Measurements from ENCODE around the gene EHF. TPM values are rescaled to one million over a fixed set of nuclear protein-coding genes. Genes with fewer than 3 reads are reported as not detected.

The EHF gene
- total and polyA plus RNA-seq, 2 of the 8 experiments (the other 6 are each of a cell fraction or from before 2014, with no cell fraction given): not detected

GRCh38 chr11:34604145-34604544 is 16.7 kb upstream of the EHF start (continued):
- TF ChIP-seq SIRT6 (IDR thresholded peaks at IDR 0.05; ENCODE audit: low read length): no peak

GRCh38 chr11:34604911-34605310 is 16.0 kb upstream of the EHF start:
- no peak overlapping the region for H3K4me2 ChIP-seq (ENCODE audit: insufficient read depth in 1 of 2, low read depth in 2 of 2, low read length in 2 of 2)
- H3K4me1 ChIP-seq (replicated peaks in 1 of 4; ENCODE audit: control insufficient read depth in 3 of 4, insufficient read depth in 4 of 4, low read length in 3 of 4): no peaks in the 10 kb centered on the region
- H2BK5ac ChIP-seq (ENCODE audit: low read depth, low read length): no peak overlapping the region
- H3K27me3 ChIP-seq (replicated peaks in 1 of 4; ENCODE audit: control insufficient read depth in 3 of 4, extremely low read depth in 1 of 4, insufficient read depth in 3 of 4, low read length in 3 of 4): no peaks in the 10 kb centered on the region
- no peak overlapping the region for H3K4ac ChIP-seq (replicated peaks; ENCODE audit: insufficient read length, low read depth, low read length)
- no peak overlapping the region for H3K14ac ChIP-seq (ENCODE audit: insufficient read length)
- no peak overlapping the region for H2BK120ac ChIP-seq (replicated peaks; ENCODE audit: low read depth, low read length)
- no peak overlapping the region for H3K18ac ChIP-seq (ENCODE audit: extremely low read depth, low read length)
- no peak overlapping the region for H3K56ac ChIP-seq (replicated peaks; ENCODE audit: insufficient read length, low read depth, low read length)
- no peaks in the 10 kb centered on the region for H3K36me3 ChIP-seq (ENCODE audit: control insufficient read depth in 2 of 4, insufficient read depth in 4 of 4, low read length in 3 of 4)
- H2BK15ac ChIP-seq (ENCODE audit: low read length): no peak overlapping the region
- FAIRE-seq: no peak
- ChIA-PET POLR2A (ENCODE audit: partially characterized antibody) (no interaction called here), CTCF (ENCODE audit: partially characterized antibody) (interaction anchor here (2.4 kb wide), 1 partner anchor 187 kb away, joined by 5 read pairs; no protein-coding TSS in a partner anchor)
- no peaks in the 10 kb centered on the region for H3K79me1 ChIP-seq (ENCODE audit: low read depth, low read length)
- no peak overlapping the region for H2BK20ac ChIP-seq (ENCODE audit: low read length)
- no peak for TF ChIP-seq ZNF274 (IDR thresholded peaks at IDR 0.05; ENCODE audit: borderline replicate concordance, extremely low read depth, low read length)
- TF ChIP-seq TEAD4 (IDR thresholded peaks at IDR 0.05; ENCODE audit: low read depth, low read length): no peak
- TF ChIP-seq GABPA (IDR thresholded peaks at IDR 0.05; ENCODE audit: borderline replicate concordance, insufficient read depth, low read length): no peak
- no peak for TF ChIP-seq HDAC6 (IDR thresholded peaks at IDR 0.05; ENCODE audit: low read depth, low read length)
- no peak for TF ChIP-seq KDM1A (IDR thresholded peaks at IDR 0.05; ENCODE audit: borderline replicate concordance, low read length)
- no peak for TF ChIP-seq SP4 (IDR thresholded peaks at IDR 0.05; ENCODE audit: low read length)
- no peak overlapping the region for H4K8ac ChIP-seq (ENCODE audit: extremely low read depth, insufficient read depth, low read length)
- DNase-seq (ENCODE audit: low read depth in 1 of 2, low spot score in 2 of 2): no peak
- no peak overlapping the region for H3K9ac ChIP-seq (replicated peaks in 1 of 4; ENCODE audit: extremely low read depth in 1 of 4, low read depth in 3 of 4, low read length in 3 of 4)
- no peaks in the 10 kb centered on the region for H3K79me2 ChIP-seq (ENCODE audit: control insufficient read depth in 1 of 2, insufficient read depth in 2 of 2, low read length in 2 of 2)
- no peak overlapping the region for H4K5ac ChIP-seq (ENCODE audit: insufficient read length, low read depth, low read length)
- H3K4me3 ChIP-seq (ENCODE audit: extremely low read depth in 1 of 4, insufficient read depth in 2 of 4, low read depth in 3 of 4, low read length in 4 of 4): no peak overlapping the region
- H2AFZ ChIP-seq (ENCODE audit: low read length): no peak overlapping the region
- H3K27ac ChIP-seq (ENCODE audit: low read depth, low read length): no peak overlapping the region
- H2BK12ac ChIP-seq (ENCODE audit: low read depth, low read length): no peak overlapping the region
- WGBS, 2 experiments (ENCODE audit: extremely low coverage in 1 of 2, insufficient coverage in 1 of 2, insufficient read length in 1 of 2, insufficient replicate concordance in 2 of 2, low coverage in 1 of 2, low lambda C conversion rate in 2 of 2, missing lambda C conversion rate in 1 of 2): 79% methylated on average over 8 of the region's 8 CpGs; no CpG with 5 or more reads in 1 of the 2 experiments
- no peaks in the 10 kb centered on the region for H3K9me3 ChIP-seq (ENCODE audit: insufficient read depth in 2 of 2, low read depth in 1 of 2, low read length in 1 of 2)
- no peaks in the 10 kb centered on the region for H3K23me2 ChIP-seq (ENCODE audit: low read depth, low read length)
- no peak overlapping the region for H3K23ac ChIP-seq (ENCODE audit: insufficient read length)
- H4K91ac ChIP-seq (replicated peaks; ENCODE audit: insufficient read length, low read length): no peak overlapping the region
- no peak overlapping the region for H2AK5ac ChIP-seq (ENCODE audit: low read depth, low read length)
- no peaks in the 10 kb centered on the region for H4K20me1 ChIP-seq (replicated peaks in 1 of 2; ENCODE audit: control insufficient read depth in 1 of 2, insufficient read depth in 2 of 2, low read length in 2 of 2)
